ENCODE data around the gene ATP6V1G1.

DNA sequence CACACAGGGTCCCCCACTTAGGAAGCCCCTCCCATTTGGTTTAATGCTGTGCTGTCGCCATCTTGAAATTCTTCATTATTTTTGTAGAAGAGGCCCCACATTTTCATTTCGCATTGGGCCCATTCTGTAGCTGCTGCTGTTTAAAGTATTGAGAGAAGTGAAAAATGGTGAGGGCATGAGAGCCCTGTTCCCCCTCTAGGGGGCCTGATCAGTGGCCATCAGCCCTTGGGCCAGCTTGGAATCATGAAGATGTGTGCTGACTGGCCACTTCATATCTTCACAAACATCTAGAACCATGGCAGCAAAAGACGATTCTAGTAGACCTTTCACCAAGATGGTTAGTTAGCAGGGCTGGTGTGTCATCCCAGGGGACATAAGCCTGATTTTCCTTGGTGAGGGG is 26.8 kb downstream of the ATP6V1G1 start:
- TF ChIP-seq, protein P1, sequence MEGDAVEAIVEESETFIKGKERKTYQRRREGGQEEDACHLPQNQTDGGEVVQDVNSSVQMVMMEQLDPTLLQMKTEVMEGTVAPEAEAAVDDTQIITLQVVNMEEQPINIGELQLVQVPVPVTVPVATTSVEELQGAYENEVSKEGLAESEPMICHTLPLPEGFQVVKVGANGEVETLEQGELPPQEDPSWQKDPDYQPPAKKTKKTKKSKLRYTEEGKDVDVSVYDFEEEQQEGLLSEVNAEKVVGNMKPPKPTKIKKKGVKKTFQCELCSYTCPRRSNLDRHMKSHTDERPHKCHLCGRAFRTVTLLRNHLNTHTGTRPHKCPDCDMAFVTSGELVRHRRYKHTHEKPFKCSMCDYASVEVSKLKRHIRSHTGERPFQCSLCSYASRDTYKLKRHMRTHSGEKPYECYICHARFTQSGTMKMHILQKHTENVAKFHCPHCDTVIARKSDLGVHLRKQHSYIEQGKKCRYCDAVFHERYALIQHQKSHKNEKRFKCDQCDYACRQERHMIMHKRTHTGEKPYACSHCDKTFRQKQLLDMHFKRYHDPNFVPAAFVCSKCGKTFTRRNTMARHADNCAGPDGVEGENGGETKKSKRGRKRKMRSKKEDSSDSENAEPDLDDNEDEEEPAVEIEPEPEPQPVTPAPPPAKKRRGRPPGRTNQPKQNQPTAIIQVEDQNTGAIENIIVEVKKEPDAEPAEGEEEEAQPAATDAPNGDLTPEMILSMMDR (CRISPR knock-in tag; IDR thresholded peaks at IDR 0.05), result no peak
- no peak for TF ChIP-seq RAD21 (CRISPR knock-in tag; IDR thresholded peaks at IDR 0.05)
- TF ChIP-seq NKX3-1 (CRISPR knock-in tag; IDR thresholded peaks at IDR 0.05), result no peak
